Measurements from ENCODE around the gene PRKCA. TPM values are rescaled to one million over a fixed set of nuclear protein-coding genes. Genes with fewer than 3 reads are reported as not detected.

The PRKCA gene
- total RNA-seq, 1 donor from 2014 or later, result 29.0 TPM

DNA sequence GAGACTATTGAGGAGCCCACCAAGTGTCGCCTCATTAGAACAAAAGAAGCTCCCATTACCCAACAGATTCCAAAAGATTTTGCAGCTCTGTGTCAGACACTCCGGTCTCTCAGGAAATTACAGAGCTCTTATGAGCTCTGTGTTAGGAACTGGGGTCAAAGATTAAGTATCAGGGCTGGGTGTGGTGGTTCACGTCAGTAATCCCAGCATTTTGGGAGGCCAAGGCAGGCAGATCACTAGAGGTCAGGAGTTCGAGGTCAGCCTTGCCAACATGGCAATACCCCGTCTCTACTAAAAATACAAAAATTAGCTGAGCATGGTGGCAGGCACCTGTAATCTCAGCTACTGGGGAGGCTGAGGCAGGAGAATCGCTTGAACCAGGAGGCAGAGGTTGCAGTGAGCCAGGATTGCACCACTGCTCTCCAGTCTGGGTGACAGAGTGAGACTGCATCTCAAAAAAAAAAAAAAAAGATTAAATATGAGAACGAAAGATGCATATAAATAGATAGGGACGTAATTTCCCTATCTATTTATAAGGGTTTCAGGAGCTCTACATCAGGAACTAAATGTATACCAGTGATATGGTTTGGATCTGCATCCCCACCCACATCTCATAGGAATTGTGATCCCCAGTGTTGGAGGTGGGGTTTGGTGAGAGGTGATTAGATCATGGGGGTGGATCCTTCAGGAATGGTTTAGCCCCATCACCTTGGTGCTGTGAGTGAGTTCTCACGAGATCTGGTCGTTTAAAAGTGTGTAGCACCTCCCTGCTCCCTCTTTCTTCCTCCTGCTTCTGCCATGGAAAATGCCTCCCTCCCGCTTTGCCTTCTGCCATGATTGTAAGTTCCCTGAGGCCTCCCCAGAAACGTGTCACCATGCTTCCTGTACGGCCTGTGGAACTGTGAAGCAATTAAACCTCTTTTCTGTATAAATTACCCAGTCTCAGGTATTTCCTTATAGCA lies 111.4 kb downstream of the PRKCA start:
- Histone ChIP-seq H3K36me3 (no peaks in the 10 kb centered on the region), H3K4me3 (no peak overlapping the region), H3K27me3 (ENCODE audit: low read depth) (no peaks in the 10 kb centered on the region), H3K27ac (no peak overlapping the region), H3K4me1 (peaks cover 6% of the 10 kb centered on the region), H3K9me3 (no peaks in the 10 kb centered on the region)
- DNase-seq (no peak), ATAC-seq (no peak)
- TF ChIP-seq CTCF (IDR thresholded peaks at IDR 0.05), result no peak
- intact Hi-C loops (cut with DNase I), result no loop called here

- Histone ChIP-seq H3K9me3 (no peaks in the 10 kb centered on the region), H3K4me3 (no peak overlapping the region), H3K4me1 (peaks cover 6% of the 10 kb centered on the region), H3K27me3 (ENCODE audit: low read depth) (no peaks in the 10 kb centered on the region), H3K27ac (no peak overlapping the region), H3K36me3 (no peaks in the 10 kb centered on the region)
- TF ChIP-seq CTCF (IDR thresholded peaks at IDR 0.05), result no peak
- ATAC-seq (no peak), DNase-seq (no peak)
- intact Hi-C loops (cut with DNase I), result no loop called here
Observed at GRCh38 chr17:66414561-66415175, 112.3 kb downstream of the PRKCA start.

DNA sequence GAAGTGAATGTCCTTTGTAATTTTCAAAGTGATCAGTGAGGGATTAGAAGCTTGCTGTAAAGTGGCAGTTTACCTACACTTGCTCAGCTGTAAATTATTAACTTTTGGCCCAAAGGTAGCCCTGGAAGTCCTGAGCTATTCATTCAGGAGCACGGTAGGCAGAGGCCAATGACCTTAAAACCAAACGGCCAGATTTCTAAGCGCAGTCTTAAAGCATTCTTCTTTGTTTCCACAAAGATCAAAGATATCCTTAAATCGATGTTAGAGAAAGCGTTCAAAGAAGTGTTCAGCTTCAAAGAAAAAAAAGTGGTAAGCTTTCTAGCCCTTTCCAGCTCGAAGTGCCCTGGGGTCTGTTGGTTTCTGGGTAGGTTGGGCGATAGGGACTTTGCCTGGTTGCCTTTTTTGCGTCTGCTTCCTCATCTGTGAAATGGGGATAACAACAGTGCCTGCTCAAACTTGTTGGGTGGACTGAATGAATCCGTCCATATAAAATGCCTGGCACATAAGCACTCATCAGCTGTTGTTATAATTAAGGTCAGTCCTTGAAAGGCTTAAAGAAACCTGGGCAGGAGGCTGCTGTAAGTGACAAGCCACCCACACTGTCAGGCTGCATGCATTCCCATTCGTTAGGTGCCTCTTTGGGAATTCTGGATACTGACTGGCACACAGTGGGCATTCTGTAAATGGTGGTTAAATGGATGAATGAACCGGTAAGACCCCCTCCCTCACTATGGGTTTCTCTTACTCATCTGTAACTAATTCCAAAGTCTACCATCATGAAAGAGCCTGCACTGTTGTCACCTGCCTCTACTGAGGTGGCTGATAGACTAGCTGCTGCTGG lies 113.2 kb downstream of the PRKCA start:
- no peaks in the 10 kb centered on the region for H3K9me3 ChIP-seq
- H3K4me1 ChIP-seq, result peaks cover 6% of the 10 kb centered on the region
- DNase-seq (no peak), ATAC-seq (peak in 1 of 2 donors; percentile 53)
- H3K36me3 ChIP-seq, result no peaks in the 10 kb centered on the region
- no peak for TF ChIP-seq CTCF (IDR thresholded peaks at IDR 0.05)
- no peak overlapping the region for H3K4me3 ChIP-seq
- H3K27me3 ChIP-seq (ENCODE audit: low read depth), result no peaks in the 10 kb centered on the region
- H3K27ac ChIP-seq, result no peak overlapping the region
- intact Hi-C loops (cut with DNase I), result no loop called here

- Histone ChIP-seq H3K27me3 (ENCODE audit: low read depth) (no peaks in the 10 kb centered on the region), H3K4me3 (no peak overlapping the region), H3K27ac (no peak overlapping the region), H3K9me3 (no peaks in the 10 kb centered on the region), H3K36me3 (no peaks in the 10 kb centered on the region), H3K4me1 (peaks cover 6% of the 10 kb centered on the region)
- DNase-seq, result no peak
- intact Hi-C loops (cut with DNase I), result no loop called here
- no peak for TF ChIP-seq CTCF (IDR thresholded peaks at IDR 0.05)
- ATAC-seq, result peak in 1 of 2 donors; percentile 24
Observed at GRCh38 chr17:66416207-66416940, 114.0 kb downstream of the PRKCA start.

GRCh38 chr17:66417300-66417719 lies 114.9 kb downstream of the PRKCA start:
- Histone ChIP-seq H3K27me3 (ENCODE audit: low read depth) (no peaks in the 10 kb centered on the region), H3K27ac (no peak overlapping the region), H3K36me3 (no peaks in the 10 kb centered on the region), H3K4me1 (peaks cover 6% of the 10 kb centered on the region), H3K9me3 (no peaks in the 10 kb centered on the region), H3K4me3 (no peak overlapping the region)
- no peak for TF ChIP-seq CTCF (IDR thresholded peaks at IDR 0.05)
- intact Hi-C loops (cut with DNase I), result no loop called here
- no peak for DNase-seq
- no peak for ATAC-seq
